CD4-positive, alpha-beta T cell treated with Interleukin-21 for 1 hour (primary cell): Measurements from ENCODE around the gene NLGN4Y.

Experiments used
- DNase-seq: peaks from one replicate; pipeline ENCODE4 v3.0.0-alpha.2; 2020

The NLGN4Y gene

GRCh38 chrY:14524272-14525231 lies at the start of gene NLGN4Y:
Gene NLGN4Y, plus strand, starts transcription at chrY:14524529. Its CDS starts 97,591 bp downstream, at chrY:14622120.
- DNase-seq: peak; percentile 13

GRCh38 chrY:14485935-14486334 lies 38.4 kb upstream of the NLGN4Y start:
- no peak for DNase-seq

GRCh38 chrY:14490226-14490625 lies 34.1 kb upstream of the NLGN4Y start:
- no peak for DNase-seq

- DNase-seq: no peak
These were observed 26.3 kb upstream of the NLGN4Y start for GRCh38 chrY:14498071-14498470.

- DNase-seq: no peak
These were observed 19.7 kb upstream of the NLGN4Y start for GRCh38 chrY:14504592-14504991.

- DNase-seq: no peak
These were observed 1.9 kb upstream of the NLGN4Y start for GRCh38 chrY:14522379-14522950.

- DNase-seq: peak; percentile 0
These were observed 648 bp upstream of the NLGN4Y start for GRCh38 chrY:14523491-14524271.

- DNase-seq: peak; percentile 11
These were observed 986 bp downstream of the NLGN4Y start for GRCh38 chrY:14525315-14525714.

GRCh38 chrY:14528361-14528760 lies 4.0 kb downstream of the NLGN4Y start:
- DNase-seq: no peak

GRCh38 chrY:14536703-14537102 lies 12.4 kb downstream of the NLGN4Y start:
- DNase-seq: no peak

- DNase-seq: no peak
These were observed 19.2 kb downstream of the NLGN4Y start for GRCh38 chrY:14543506-14543905.

- DNase-seq: no peak
These were observed 57.0 kb downstream of the NLGN4Y start for GRCh38 chrY:14581294-14581693.

GRCh38 chrY:14586725-14587124 lies 62.4 kb downstream of the NLGN4Y start:
- DNase-seq: no peak

- no peak for DNase-seq
These were observed 77.0 kb downstream of the NLGN4Y start for GRCh38 chrY:14601372-14601771.

GRCh38 chrY:14617625-14618024 lies 93.3 kb downstream of the NLGN4Y start:
- no peak for DNase-seq

GRCh38 chrY:14618513-14618912 lies 94.2 kb downstream of the NLGN4Y start:
- no peak for DNase-seq

- DNase-seq: no peak
These were observed 103.9 kb downstream of the NLGN4Y start for GRCh38 chrY:14628208-14628607.

- no peak for DNase-seq
These were observed 107.3 kb downstream of the NLGN4Y start for GRCh38 chrY:14631676-14632075.

GRCh38 chrY:14633718-14634117 lies 109.4 kb downstream of the NLGN4Y start:
- no peak for DNase-seq

GRCh38 chrY:14634954-14635353 lies 110.6 kb downstream of the NLGN4Y start:
- DNase-seq: no peak

- DNase-seq: no peak
These were observed 113.2 kb downstream of the NLGN4Y start for GRCh38 chrY:14637551-14637950.

GRCh38 chrY:14641853-14642252 lies 117.5 kb downstream of the NLGN4Y start:
- DNase-seq: no peak

- no peak for DNase-seq
These were observed 120.0 kb downstream of the NLGN4Y start for GRCh38 chrY:14644157-14644952.
